Fibroblast of lung (primary cell): ENCODE measurements around the gene OR5C1.

Source experiments
- EZH2 ChIP-seq: IDR thresholded peaks from 2 replicates; pipeline ENCODE4 v1.5.1; 2012; ENCODE audit warnings: low read length, control low read depth, mild to moderate bottlenecking; ENCODE audit errors: missing control alignments
- TF ChIP-seq, protein P1 (sequence below), 2 donors: IDR thresholded peaks in 1 of 2; conservative IDR thresholded peaks in 1 of 2; 1 replicate in 1 of 2; 2 replicates in 1 of 2; pipeline ENCODE4 v1.5.1; 2011 to 2012; ENCODE audit warnings: low read length in 2 of 2, control low read depth in 1 of 2, inconsistent platforms in 1 of 2, low read depth in 1 of 2, mild to moderate bottlenecking in 1 of 2

DNA sequence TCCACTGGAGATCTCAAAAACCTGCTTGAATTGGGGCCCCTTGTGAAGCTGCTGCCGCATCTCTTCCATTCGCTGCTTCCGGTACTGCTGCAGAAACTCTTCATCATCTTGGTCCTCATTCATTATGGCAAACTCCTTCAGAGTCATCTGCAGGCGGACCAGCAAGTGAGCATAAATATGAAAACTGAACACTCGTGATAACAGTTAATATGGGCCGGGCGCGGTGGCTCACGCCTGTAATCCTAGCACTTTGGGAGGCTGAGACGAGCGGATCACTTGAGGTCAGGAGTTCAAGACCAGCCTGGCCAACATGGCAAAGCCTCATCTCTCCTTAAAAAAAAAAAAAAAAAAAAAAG lies 31.7 kb downstream of the OR5C1 start:
- TF ChIP-seq, protein P1, sequence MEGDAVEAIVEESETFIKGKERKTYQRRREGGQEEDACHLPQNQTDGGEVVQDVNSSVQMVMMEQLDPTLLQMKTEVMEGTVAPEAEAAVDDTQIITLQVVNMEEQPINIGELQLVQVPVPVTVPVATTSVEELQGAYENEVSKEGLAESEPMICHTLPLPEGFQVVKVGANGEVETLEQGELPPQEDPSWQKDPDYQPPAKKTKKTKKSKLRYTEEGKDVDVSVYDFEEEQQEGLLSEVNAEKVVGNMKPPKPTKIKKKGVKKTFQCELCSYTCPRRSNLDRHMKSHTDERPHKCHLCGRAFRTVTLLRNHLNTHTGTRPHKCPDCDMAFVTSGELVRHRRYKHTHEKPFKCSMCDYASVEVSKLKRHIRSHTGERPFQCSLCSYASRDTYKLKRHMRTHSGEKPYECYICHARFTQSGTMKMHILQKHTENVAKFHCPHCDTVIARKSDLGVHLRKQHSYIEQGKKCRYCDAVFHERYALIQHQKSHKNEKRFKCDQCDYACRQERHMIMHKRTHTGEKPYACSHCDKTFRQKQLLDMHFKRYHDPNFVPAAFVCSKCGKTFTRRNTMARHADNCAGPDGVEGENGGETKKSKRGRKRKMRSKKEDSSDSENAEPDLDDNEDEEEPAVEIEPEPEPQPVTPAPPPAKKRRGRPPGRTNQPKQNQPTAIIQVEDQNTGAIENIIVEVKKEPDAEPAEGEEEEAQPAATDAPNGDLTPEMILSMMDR (conservative IDR thresholded peaks at IDR 0.05 in 1 of 2, IDR thresholded peaks at IDR 0.05 in 1 of 2; ENCODE audit: low read depth in 1 of 2, low read length in 2 of 2) = no peak
- TF ChIP-seq EZH2 = no peak
